Urinary bladder (tissue), 4 donors: ENCODE measurements around the gene SPEM3. TPM values are rescaled to one million over a fixed set of nuclear protein-coding genes. Genes with fewer than 3 reads are reported as not detected.
A peak's percentile ranks its signal among the peaks of the same experiment; 100 is the strongest.
"Not testable (repeated sequence)": the region's sequence is repeated elsewhere in the genome, so short reads cannot be mapped to it uniquely, and the experiment has no call there.

Experiments
- DNase-seq: peaks from one replicate; pipeline ENCODE4 v3.0.0-alpha.2; 2015; ENCODE audit errors: extremely low spot score
- H3K27ac ChIP-seq: one replicate; pipeline ENCODE4 v1.5.1; 2013; ENCODE audit warnings: low read depth, mild to moderate bottlenecking, moderate library complexity
- H3K36me3 ChIP-seq: one replicate; pipeline ENCODE4 v1.6.1; 2013; ENCODE audit warnings: mild to moderate bottlenecking, moderate library complexity; ENCODE audit not compliant: insufficient read depth
- H3K4me1 ChIP-seq: one replicate; pipeline ENCODE4 v1.6.1; 2013; ENCODE audit warnings: mild to moderate bottlenecking, moderate library complexity; ENCODE audit not compliant: insufficient read depth
- H3K4me3 ChIP-seq: one replicate; pipeline ENCODE4 v1.5.1; 2013; ENCODE audit warnings: low read depth, low read length
- WGBS: extraction: QIAGEN DNeasy Blood & Tissue Kit; methylation state at CpG from one replicate; pipeline ENCODE4 v1.1.7; 2013; 5-methylcytosine and 5-hydroxymethylcytosine counted together
- polyA plus RNA-seq: library from polyadenylated mRNA; stranded (reverse); fragments of 200-250 nt; gene quantifications from one replicate; pipeline ENCODE4 v1.2.3, GENCODE V29; 2013
- total RNA-seq: library from RNA; depleted of rRNA; stranded (reverse); fragments of >200 nt; gene quantifications from one replicate; pipeline ENCODE4 v1.2.3, GENCODE V29; 2014
- donor health status: healthy with polysubstance abuse.
- donor health status: healthy.

Gene SPEM3
- total and polyA plus RNA-seq, 2 donors: not detected

GRCh38 chr17:7468804-7469389 is 40.2 kb downstream of the SPEM3 start:
- no peak for DNase-seq
- H3K36me3 ChIP-seq: peaks cover 5% of the 10 kb centered on the region
- no peak overlapping the region for H3K27ac ChIP-seq
- no peak overlapping the region for H3K4me3 ChIP-seq
- 71% methylated on average over 12 of the region's 12 CpGs for WGBS
- no peaks in the 10 kb centered on the region for H3K4me1 ChIP-seq

- not testable (repeated sequence) for DNase-seq, H3K4me3 ChIP-seq, H3K4me1 ChIP-seq, H3K27ac ChIP-seq, H3K36me3 ChIP-seq
- WGBS: 96% methylated on average over 12 of the region's 12 CpGs
These were observed 41.2 kb downstream of the SPEM3 start for GRCh38 chr17:7469843-7470242.

- H3K4me3 ChIP-seq, DNase-seq, H3K27ac ChIP-seq, H3K36me3 ChIP-seq, H3K4me1 ChIP-seq: not testable (repeated sequence)
- 76% methylated on average over 8 of the region's 8 CpGs for WGBS
These were observed 41.9 kb downstream of the SPEM3 start for GRCh38 chr17:7470457-7470973.

- Histone ChIP-seq H3K27ac (no peak overlapping the region), H3K36me3 (no peaks in the 10 kb centered on the region), H3K4me1 (no peaks in the 10 kb centered on the region), H3K4me3 (no peak overlapping the region)
- WGBS: 90% methylated on average over 2 of the region's 2 CpGs
- no peak for DNase-seq
These were observed 43.1 kb downstream of the SPEM3 start for GRCh38 chr17:7471729-7472128.

GRCh38 chr17:7474767-7475166 is 46.1 kb downstream of the SPEM3 start:
- WGBS: 90% methylated on average over 8 of the region's 8 CpGs
- not testable (repeated sequence) for H3K36me3 ChIP-seq, H3K4me3 ChIP-seq, DNase-seq, H3K4me1 ChIP-seq, H3K27ac ChIP-seq

GRCh38 chr17:7475764-7476422 is 47.2 kb downstream of the SPEM3 start:
- Histone ChIP-seq H3K4me1 (no peaks in the 10 kb centered on the region), H3K27ac (peak overlapping the region; percentile 31), H3K36me3 (no peaks in the 10 kb centered on the region), H3K4me3 (no peak overlapping the region)
- 44% methylated on average over 15 of the region's 15 CpGs for WGBS
- DNase-seq: no peak

- no peak overlapping the region for H3K27ac ChIP-seq
- no peak overlapping the region for H3K4me3 ChIP-seq
- 21% methylated on average over 3 of the region's 3 CpGs for WGBS
- H3K36me3 ChIP-seq: no peaks in the 10 kb centered on the region
- H3K4me1 ChIP-seq: no peaks in the 10 kb centered on the region
- DNase-seq: no peak
These were observed 47.8 kb downstream of the SPEM3 start for GRCh38 chr17:7476494-7476893.

GRCh38 chr17:7476951-7477350 is 48.3 kb downstream of the SPEM3 start:
- no peaks in the 10 kb centered on the region for H3K36me3 ChIP-seq
- no peaks in the 10 kb centered on the region for H3K4me1 ChIP-seq
- DNase-seq: no peak
- H3K4me3 ChIP-seq: no peak overlapping the region
- H3K27ac ChIP-seq: peak overlapping the region; percentile 100
- WGBS: 78% methylated on average over 5 of the region's 5 CpGs

- no peaks in the 10 kb centered on the region for H3K36me3 ChIP-seq
- H3K4me1 ChIP-seq: no peaks in the 10 kb centered on the region
- DNase-seq: peak; percentile 80
- H3K27ac ChIP-seq: peak overlapping the region; percentile 100
- peak overlapping the region; percentile 97 for H3K4me3 ChIP-seq
- WGBS: 16% methylated on average over 26 of the region's 26 CpGs
These were observed 49.0 kb downstream of the SPEM3 start for GRCh38 chr17:7477392-7478275.

- WGBS: 6% methylated on average over 40 of the region's 40 CpGs
- Histone ChIP-seq H3K4me1 (no peaks in the 10 kb centered on the region), H3K4me3 (peak overlapping the region; percentile 97), H3K36me3 (no peaks in the 10 kb centered on the region), H3K27ac (peak overlapping the region; percentile 100)
- DNase-seq: no peak
These were observed 49.9 kb downstream of the SPEM3 start for GRCh38 chr17:7478276-7479212.

- no peaks in the 10 kb centered on the region for H3K4me1 ChIP-seq
- DNase-seq: no peak
- H3K27ac ChIP-seq: peak within 1 kb of the TSS; percentile 100
These were observed 50.8 kb downstream of the SPEM3 start, which contains the start of gene ZBTB4 for GRCh38 chr17:7479213-7480088. ZBTB4 (minus strand) TSS chr17:7479631; CDS start chr17:7466801, 12,830 bp downstream.

GRCh38 chr17:7480089-7480384 is 51.4 kb downstream of the SPEM3 start:
- no peak for DNase-seq
- peak overlapping the region; percentile 98 for H3K27ac ChIP-seq
- no peaks in the 10 kb centered on the region for H3K4me1 ChIP-seq
- H3K4me3 ChIP-seq: peak overlapping the region; percentile 97
- no peaks in the 10 kb centered on the region for H3K36me3 ChIP-seq
- 4% methylated on average over 8 of the region's 8 CpGs for WGBS

More at GRCh38 chr17:7479213-7480088, 50.8 kb downstream of the SPEM3 start, which contains the start of gene ZBTB4:
- Histone ChIP-seq H3K4me3 (peak within 1 kb of the TSS; percentile 97), H3K36me3 (no peaks in the 10 kb centered on the region)
- under 1% methylated on average over 91 of the region's 92 CpGs for WGBS
